Skin epidermis (tissue), 12 donors: ENCODE results near the gene CCNC.

Source experiments
- H3K27ac ChIP-seq, 21 experiments: fragments of 200-600 bp; sonication (generic) in 11 of 21; one replicate each; pipeline ENCODE4 v1.5.0; 2020; ENCODE audit warnings: mild to moderate bottlenecking in 3 of 21, inconsistent platforms in 2 of 21, moderate library complexity in 2 of 21
- H3K4me3 ChIP-seq, 7 experiments: fragments of 200-600 bp; sonication (generic) in 2 of 7; one replicate each; pipeline ENCODE4 v1.5.0; 2020; ENCODE audit warnings: inconsistent platforms in 2 of 7, mild to moderate bottlenecking in 2 of 7, moderate library complexity in 1 of 7

CCNC gene

DNA sequence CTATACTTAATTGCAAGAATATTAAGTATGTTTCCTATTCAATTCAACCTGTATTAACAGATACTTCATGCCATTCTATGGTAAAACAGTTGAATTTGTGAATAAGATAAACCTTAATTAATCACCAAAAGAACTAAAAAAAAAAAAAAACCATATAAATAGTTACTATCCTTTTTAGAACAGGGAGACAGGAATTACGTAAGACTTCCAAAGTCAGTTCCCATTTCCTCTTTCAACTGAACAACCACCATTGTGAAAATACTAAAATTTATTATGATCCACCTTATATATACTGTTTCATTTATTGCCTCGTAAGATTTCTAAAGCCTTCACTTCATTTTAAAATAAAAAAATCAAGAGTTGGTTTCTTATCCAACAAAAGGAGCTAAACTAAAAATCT, 9.4 kb downstream of the CCNC start:
- no peak overlapping the region for H3K4me3 ChIP-seq

DNA sequence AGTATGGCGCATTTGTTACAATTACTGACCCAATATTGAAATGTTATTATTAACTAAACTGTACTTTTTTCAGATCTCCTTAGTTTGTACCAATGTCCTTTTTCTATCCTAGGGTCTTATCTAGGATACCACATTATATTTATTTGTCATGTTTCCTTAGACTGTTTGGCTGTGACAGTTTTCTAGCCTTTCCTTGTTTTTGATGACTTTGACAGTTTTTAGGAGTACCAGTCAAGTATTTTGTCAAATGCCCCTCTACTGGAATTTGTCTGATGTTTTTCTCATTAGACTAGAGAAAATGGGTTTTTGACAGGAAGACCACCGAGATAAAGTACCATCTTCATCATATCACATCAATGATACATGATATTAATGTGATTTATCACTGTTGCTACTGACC, 14.6 kb downstream of the CCNC start:
- no peak overlapping the region for H3K4me3 ChIP-seq
- no peak overlapping the region for H3K27ac ChIP-seq

More for the DNA sequence above, 9.4 kb downstream of the CCNC start:
- H3K27ac ChIP-seq = no peak overlapping the region

DNA sequence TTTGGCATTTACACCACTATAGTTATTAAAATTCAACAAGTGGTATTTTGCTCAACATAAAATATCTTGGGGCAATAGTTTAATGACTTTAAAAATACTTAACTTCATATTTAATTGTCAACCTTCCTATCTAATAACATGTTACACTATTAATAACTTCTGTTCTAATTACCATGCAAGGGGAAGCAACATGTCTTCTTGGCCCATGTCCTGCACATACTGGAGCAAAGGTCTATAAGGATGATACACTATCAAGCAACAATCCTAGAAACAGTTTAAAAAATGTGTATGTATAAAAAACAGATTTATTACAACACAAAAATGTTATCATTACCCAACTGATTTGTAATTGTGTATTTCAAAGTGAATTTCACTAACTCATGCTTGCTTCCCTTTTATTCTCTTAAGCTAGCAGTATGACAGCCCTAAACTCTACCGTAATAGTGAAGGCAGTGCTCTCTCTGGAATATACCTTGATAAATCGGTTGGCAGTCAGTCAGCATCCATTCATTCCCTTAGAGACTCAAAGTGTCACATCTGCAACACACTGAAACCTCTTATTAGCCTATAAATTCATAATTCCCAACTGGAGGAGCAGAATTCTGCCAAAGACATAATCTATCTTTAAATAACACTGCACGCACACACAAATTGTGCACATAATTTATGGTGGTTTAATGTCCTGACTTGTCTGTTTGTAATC, 18.3 kb downstream of the CCNC start:
- no peak overlapping the region for H3K27ac ChIP-seq
- H3K4me3 ChIP-seq = no peak overlapping the region

DNA sequence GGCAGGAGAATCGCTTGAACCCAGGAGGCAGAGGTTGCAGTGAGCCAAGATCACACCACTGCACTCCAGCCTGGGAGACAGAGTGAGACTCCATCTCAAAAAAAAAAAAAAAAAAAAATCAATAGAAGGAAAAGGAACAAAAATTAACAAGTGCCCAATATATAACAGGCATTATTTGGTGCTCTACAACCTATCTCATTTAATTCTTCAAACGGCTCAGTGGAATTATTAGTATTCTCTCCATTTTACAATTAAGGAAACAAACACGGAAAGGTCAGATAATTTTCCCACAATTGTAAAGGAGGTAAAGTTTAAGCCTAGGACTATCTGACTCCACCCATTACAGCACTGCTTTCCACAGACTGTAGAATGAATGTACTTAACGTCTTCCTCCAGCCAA, 19.8 kb downstream of the CCNC start:
- no peak overlapping the region for H3K27ac ChIP-seq
- H3K4me3 ChIP-seq = no peak overlapping the region

DNA sequence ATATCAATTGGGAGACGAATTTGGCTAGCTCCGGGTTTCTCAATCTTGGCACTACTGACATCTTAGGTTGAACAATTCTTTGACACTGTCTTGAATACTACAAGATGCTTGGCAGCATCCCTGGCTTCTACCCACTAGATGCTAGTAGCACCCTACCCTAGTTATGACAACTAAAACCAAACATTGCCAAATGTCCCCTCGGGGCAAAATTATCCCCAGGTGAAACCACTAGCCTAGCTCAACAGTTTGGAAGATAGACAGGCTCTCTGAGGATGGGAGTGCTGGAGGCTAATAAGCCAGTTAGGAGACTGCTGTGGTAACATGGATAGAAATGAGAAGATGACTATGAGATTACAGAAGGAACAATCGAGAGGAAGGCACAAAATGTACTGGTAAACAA, 20.9 kb downstream of the CCNC start:
- H3K27ac ChIP-seq = no peak overlapping the region
- no peak overlapping the region for H3K4me3 ChIP-seq

DNA sequence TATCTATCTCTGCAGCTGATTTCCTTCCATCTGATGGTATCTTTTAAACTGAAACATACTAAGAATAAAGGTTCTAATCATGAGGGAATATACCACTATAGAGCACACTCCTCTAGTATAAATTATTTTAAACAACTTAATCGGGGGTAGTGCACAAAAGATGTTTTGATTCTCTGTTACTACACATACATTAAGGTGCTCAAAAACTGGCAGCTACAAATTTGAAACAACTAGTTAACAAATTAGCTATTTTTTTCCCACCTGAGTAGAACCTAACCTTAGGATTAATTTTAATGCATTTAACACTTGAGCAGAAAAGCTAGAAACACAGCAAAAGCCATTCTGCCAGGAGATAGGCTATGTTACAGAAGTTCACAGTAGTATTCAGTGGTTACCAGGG, 23.0 kb downstream of the CCNC start:
- Histone ChIP-seq H3K27ac (no peak overlapping the region), H3K4me3 (no peak overlapping the region)

DNA sequence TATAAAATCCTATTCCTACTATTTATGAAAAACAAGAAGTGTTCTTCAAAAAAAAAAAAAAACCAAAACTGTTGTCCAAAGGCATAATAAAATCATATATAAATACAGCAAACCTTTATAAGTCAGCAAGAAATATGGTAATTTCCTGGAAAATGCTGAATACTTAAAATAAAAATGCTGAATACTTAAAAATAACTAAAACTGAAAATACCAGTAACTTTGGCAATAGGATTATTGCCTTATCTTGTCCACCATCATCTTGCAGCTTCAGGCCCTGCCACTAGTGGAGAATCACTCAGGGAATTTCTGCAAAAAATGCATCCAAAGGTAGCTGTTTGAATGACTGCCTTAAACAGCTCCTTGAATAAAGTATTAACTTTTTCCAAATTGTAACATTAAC, 24.5 kb downstream of the CCNC start:
- H3K4me3 ChIP-seq = no peak overlapping the region
- no peak overlapping the region for H3K27ac ChIP-seq

DNA sequence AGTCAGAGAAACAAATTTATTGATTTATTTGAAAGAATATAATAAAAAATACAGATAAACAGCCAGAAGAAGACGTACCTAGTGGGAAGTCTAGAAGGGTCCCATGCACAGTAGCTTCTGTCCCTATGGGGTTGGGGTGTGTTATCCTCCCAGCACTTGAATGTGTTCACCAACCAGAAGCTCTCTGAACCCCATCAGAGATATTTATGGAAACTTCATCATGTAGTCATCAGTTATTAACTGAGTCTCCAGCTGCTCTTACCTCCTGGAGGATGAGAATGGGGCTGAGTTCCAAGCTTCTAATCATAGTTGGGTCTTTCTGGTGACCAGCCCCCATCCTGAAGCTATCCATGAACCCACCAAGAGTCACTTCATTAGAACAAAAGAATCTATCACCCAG, 37.8 kb downstream of the CCNC start:
- H3K27ac ChIP-seq = no peak overlapping the region
- no peak overlapping the region for H3K4me3 ChIP-seq

DNA sequence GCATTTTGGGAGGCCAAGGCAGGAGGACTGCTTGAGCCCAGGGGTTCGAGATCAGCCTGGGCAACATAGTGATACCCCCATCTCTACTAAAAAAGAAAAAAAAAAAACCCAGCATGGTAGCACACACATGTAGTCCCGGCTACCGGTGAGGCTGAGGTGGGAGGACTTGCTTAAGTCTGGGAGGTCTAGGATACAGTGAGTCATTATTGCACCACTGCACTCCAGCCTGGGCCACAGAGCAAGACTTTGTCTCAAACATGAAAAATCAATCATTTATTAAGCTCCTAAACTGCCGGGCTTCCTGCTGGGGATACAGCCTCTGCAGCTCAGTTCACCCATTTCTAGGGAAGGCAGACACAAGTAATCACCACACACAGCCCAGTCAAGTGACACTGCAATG, 45.9 kb downstream of the CCNC start:
- Histone ChIP-seq H3K4me3 (no peak overlapping the region), H3K27ac (peak overlapping the region in 1 of 21 experiments; percentile 80)

DNA sequence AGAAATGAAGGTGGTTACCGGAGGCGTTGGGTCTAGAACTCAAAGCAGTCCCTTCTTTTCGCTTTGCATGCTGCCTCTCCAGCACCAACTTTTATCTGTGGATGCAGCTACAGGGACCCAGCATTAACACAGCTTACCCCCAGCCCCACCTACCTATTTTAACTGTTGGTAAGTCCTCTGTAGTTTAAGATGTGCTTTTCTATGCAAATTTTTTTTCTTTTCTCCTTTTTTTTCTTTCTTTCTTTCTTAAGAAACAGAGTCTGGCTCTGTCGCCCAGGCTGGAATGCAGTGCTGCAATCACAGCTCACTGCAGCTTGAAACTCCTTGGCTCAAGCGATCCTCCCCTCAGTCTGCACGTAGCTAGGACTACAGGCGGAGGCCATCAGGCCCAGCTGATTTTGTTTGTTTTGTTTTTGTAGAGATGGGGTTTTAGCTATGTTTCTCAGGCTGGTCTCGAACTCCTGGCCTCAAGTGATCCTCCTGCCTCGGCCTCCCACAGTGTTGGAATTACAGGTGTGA, 46.8 kb downstream of the CCNC start:
- Histone ChIP-seq H3K4me3 (peak overlapping the region; percentile 68 to 95 (median 74)), H3K27ac (peak overlapping the region; percentile 10 to 90 (median 85))

DNA sequence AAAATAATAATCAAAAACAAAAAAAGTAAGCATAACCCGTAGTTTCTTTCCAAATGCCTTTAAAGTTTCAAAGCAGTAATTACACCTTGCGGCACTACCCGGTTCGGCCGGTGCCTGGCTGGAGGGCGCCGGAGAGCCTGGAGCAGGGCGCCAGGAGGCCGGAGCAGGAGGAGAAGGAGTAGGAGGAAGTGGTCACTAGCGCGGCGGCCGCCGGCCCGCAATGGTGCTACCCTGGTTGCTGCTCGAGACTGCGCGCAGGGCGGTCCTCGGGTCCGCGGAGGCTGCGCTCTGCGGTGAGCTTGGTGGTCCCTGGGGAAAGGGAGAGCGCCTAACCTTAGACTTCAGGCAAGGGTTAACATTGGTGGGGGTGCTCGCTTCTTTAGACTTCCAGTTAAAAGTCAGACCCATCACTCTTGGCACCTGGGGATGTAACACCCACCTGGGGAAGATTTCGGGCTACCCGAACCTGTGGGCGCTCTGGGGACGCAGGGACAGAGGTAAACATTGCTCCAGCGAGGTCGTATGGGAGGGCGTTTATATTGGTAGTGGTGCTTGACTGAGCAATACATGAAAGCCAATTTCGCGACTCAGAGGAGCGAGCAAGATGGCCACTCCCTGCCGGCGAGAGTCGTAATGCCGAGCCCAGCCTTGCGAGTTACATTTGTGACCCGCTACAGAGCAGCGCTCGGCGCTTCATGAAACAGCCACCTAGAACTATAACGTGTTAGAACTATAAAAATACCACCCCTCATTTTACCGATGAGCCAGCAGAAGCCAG, 47.4 kb downstream of the CCNC start:
- peak overlapping the region; percentile 68 to 95 (median 74) for H3K4me3 ChIP-seq
- peak overlapping the region; percentile 10 to 90 (median 85) for H3K27ac ChIP-seq

DNA sequence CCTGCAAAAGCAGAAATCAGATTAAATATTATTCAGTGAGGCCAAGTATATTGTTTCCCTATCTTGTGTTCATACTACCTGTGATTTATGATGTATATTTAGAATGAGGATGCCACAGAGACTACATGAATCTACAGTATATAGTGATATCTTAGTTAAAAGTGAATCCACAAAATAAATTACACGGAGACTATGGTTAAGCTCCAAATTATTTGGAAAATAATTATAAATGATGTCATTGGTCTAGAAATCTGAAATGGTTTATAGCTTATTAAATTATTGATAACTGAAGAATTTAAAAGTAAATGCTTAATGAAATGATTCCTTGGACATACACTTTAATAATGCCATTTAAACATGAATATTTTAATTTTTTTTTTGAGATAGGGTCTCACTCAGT, 49.0 kb downstream of the CCNC start:
- Histone ChIP-seq H3K4me3 (no peak overlapping the region), H3K27ac (no peak overlapping the region)

DNA sequence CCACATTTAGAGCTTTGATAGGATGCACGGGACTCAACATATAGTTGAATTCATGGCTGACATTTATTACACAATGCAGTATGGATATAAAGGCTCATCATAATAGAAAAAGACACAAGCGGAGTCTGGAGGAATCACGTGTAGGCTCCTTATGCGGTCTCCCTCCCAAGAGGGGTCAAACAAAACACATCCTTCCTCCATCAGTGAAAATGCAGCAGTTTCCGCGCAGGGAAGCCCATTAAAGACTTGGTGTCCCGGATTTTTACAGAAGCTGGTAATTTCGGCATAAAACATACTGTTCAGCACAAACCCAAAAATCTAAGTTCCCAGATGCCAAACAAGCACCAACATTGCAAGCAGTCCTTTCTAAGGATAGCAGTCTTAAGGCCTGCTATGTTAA, 54.4 kb downstream of the CCNC start:
- Histone ChIP-seq H3K4me3 (peak overlapping the region in 6 of 7 experiments; percentile 66 to 97 (median 85)), H3K27ac (peak overlapping the region in 1 of 21 experiments; percentile 95)

DNA sequence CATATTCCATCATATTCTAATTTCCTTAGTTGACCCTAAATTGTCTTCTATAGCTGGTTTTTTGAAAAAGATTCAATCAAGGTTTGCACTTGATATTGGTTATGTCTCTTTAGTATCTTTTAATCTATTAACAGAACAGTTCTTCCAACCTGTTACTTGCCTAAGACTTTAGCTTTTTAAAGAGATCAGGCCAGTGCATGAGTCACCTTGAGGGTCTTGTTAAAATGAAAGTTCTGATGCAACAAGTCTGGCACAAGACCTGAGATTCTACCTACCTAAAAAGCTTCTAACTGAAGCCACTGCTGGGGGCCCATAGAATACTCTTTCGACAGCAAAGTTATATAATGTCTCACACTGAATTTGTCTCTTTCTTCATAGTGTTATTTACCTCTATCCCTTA, 56.4 kb downstream of the CCNC start:
- Histone ChIP-seq H3K4me3 (no peak overlapping the region), H3K27ac (no peak overlapping the region)

DNA sequence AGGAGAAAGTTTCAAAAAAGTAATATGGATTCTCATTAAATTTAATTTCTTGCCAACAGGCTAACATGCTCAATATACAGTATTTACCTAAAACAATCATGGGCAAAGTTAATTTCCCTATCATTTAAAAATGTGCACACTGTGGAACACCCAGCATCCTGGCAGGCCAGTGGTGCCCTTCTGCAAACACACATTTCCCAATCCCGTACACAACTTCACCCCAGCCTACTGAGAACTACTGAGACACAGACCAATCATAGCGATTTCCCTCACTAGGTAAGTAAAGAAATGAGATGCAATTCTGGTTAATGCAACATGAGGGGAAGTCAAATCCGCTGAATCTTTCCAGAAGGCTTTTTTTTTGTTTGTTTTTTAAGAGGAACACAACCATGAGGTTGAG, 60.8 kb downstream of the CCNC start:
- no peak overlapping the region for H3K27ac ChIP-seq
- no peak overlapping the region for H3K4me3 ChIP-seq

DNA sequence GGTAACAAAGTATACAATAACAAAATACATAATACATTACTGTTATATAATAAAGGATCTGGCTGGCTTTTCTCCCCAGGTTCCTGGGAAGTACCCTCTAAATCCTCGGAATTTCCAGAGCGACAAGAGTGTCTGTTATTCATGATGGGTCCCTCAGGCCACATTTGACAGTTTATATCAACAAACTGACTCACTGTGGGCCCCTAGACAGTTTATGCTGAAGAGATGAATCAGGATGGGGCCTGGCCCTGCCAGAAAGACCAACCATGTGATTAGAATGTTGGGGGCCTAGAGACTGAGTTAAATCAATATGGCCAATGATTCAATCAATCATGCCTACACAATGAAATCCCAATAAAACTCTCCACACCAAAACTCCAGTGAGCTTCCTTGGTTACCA, 66.7 kb downstream of the CCNC start:
- no peak overlapping the region for H3K27ac ChIP-seq
- no peak overlapping the region for H3K4me3 ChIP-seq

DNA sequence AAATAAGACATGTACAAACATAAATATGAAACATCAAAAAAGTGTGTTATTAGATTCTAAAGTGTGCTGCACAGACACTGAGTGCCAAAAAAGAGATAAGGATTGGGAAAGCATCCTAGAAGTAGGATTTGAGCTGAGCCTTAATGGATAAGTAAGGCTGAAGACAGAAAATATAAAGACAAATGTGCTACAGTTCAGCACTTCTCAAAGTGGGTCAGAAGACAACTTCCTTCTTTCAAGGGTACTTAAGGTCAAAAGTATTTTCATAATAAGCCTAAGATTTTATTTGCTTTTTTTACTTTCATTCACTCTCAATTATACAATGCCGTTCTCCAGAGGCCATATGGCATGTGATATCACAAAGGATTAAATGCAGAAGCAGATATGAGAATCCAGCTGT, 70.0 kb downstream of the CCNC start:
- Histone ChIP-seq H3K27ac (no peak overlapping the region), H3K4me3 (no peak overlapping the region)

DNA sequence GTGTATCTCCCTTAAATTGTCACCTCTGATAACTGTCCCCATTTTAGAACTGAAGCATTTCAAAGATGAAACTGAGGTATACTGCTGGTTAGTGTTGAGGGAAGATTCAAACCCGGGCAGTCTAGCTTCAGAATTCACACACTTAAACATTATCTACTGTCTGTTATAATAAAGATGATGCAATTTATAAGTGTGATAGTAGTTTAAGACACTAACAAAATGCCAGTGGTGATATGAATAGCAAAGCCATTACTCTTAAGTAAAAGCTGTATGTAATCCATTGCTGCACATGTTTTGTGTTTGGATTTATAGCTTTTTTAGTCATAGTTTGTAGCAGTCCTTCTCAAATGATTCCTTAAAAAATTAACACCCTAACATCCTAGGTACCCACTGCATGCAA, 73.0 kb downstream of the CCNC start:
- Histone ChIP-seq H3K27ac (no peak overlapping the region), H3K4me3 (no peak overlapping the region)
